ENCODE measurements around the gene USP53.
"Not testable (repeated sequence)": the region's sequence is repeated elsewhere in the genome, so short reads cannot be mapped to it uniquely, and the experiment has no call there.

Gene USP53

GRCh38 chr4:119229908-119230687, 17.6 kb downstream of the USP53 start:
- no peak for DNase-seq

DNA sequence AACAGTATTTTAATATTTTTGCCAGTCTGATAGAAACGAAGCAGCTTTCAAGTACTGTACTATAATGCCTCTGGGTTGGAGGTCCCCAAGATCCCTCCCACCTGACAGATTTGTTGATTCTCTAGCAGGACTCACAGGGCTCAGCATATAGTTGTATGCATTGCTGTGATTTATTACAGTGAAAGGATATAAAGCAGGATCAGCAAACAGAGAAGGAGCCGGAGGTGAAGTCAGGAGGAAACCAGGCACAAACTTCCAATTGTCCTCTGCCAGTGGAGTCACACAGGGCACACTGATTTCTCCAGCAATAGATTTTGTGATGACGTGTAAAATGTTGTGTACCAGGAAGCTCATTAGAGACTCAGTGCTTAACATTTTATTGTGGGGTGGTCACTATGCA, 19.0 kb downstream of the USP53 start:
- DNase-seq: no peak

GRCh38 chr4:119232286-119232685, 19.8 kb downstream of the USP53 start:
- DNase-seq: no peak

GRCh38 chr4:119233191-119233590, 20.7 kb downstream of the USP53 start:
- no peak for DNase-seq

- DNase-seq: no peak
Measured at GRCh38 chr4:119233750-119234149, 21.2 kb downstream of the USP53 start.

- DNase-seq: no peak
Measured at GRCh38 chr4:119237201-119237600, 24.7 kb downstream of the USP53 start.

DNA sequence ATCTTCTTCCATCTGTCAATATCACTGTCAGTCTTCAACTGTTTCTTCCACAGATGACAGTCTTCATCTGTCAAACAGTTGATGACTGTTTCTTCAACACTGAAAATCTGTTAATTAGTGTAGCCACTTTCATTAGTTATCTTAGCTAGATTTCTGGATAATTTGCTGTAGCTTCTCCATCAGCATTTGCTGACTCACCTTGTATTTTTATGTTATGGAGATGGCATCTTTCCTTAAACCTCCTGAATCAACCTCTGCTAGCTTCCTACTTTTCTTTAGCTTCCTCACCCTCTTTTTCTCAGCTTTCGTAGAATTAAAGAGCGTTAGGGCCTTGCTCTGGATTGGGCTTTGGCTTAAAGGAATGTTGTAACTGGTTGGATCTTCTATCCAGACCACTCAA, 25.1 kb downstream of the USP53 start:
- DNase-seq: no peak

GRCh38 chr4:119238068-119238722, 25.7 kb downstream of the USP53 start:
- no peak for DNase-seq

- no peak for DNase-seq
Measured at GRCh38 chr4:119240128-119240527, 27.6 kb downstream of the USP53 start.

GRCh38 chr4:119240568-119240967, 28.1 kb downstream of the USP53 start:
- DNase-seq: no peak

DNA sequence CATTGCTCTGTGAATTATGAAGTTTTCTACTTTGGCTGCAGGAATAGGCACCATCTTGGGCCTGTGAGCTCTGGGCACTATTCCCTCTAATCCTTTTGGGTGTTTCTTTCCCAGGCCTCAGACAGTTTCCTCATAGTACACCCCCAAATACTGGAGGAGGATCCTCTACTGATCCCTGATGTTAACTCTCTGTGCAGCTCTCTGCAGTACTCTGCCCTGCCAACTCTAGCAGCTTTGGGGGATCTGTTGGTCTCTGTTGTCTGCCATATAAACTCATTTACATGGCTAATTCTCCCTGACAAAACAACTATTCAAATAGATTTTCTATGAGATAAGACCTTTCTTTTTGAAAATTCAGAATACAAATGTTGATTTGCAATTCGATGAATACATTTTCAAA, 29.9 kb downstream of the USP53 start:
- no peak for DNase-seq

DNA sequence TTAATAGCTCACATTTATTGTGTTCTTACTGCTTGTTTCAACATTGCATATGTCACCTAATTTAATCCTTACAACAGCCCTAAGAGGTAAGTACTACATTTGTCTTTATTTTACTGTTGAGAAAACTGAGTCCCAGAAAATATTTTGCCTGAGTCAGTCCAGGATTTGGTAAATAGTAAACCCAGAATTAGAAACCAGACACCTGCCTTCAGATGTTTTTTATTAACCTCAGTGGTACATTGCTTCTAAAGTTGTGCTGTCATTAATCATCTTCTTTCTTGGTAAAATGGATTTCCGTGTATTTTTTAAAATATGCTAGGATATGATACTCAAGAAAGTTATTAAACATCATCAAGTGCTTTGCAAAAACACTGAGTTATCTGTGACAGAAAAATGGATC, 31.4 kb downstream of the USP53 start:
- no peak for DNase-seq

DNA sequence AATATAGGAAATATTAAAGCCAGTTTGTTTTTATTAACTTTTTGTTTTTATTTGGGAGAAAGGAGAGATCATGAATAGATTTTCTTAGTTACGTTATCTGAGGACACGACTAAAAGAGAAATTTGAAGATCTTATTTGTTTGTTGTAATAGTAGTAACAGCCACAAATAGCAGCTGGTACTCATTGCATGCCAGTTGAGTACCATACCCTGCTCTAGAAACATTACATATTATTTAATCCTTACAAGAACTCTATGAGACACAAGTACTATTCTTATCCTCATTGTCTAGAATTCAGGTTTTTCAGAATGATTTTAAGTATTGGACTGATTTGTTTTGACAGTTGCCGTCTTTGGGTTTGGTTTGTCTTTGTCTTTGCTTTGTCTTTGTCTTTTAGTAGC, 31.8 kb downstream of the USP53 start:
- no peak for DNase-seq

- DNase-seq: no peak
Measured at GRCh38 chr4:119244832-119245231, 32.3 kb downstream of the USP53 start.

DNA sequence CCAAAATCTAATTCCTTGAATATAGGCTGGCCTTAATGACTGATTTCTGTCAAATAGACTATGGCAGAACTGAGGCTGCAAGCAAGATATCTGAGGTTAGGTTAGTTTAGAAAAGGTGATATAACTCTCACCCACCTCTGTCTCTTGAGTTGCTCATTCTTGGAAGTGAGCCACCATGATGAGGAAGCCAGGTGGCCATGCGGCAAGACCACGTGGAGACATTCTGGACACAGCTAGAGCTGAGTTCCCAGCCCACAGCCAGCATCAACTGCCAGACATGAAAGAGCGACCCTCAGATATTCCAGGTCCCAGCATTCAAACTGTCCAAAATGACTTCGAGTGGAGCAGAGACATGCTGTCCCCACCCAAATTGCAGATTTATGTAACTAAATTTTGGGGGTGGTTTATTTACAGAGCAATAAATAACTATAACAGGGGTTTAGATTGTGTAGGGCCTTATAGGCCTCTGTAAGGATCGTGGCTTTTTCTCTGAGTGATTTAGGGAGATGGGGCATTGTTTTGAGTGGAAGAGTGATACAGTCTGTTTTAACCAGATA, 33.7 kb downstream of the USP53 start:
- DNase-seq: no peak

DNA sequence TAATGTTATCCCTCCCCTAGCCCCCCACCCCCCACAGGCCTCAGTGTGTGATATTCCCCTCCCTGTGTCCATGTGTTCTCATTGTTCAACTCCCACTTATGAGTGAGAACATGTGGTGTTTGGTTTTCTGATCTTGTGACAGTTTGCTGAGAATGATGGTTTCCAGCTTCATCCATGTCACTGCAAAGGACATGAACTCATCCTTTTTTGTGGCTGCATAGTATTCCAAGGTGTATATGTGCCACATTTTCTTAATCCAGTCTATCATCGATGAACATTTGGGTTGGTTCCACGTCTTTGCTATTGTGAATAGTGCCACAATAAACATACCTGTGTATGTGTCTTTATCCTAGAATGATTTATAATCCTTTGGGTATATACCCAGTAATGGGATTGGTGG, 38.5 kb downstream of the USP53 start:
- DNase-seq: not testable (repeated sequence)

GRCh38 chr4:119255223-119255622, 42.7 kb downstream of the USP53 start:
- not testable (repeated sequence) for DNase-seq

DNA sequence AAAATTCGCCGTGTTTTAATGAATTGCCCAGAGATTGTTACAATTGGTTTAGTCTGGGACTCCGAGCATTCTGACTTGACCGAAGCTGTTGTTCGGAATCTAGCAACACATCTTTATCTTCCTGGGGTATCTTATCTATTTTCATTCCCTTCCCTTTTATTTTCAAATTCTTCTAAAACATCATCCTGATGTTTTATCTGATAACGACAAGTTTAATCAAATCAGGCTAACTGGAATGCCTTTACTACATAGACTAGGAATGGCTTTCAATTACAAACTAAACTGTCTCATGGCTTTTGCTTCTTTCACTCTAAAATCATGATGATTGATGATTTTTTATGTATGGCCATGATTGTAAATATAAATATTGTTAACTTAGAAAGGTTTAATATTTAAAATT, 48.0 kb downstream of the USP53 start:
- no peak for DNase-seq

- DNase-seq: no peak
Measured at GRCh38 chr4:119261986-119262385, 49.5 kb downstream of the USP53 start.

GRCh38 chr4:119264743-119265142, 52.2 kb downstream of the USP53 start:
- no peak for DNase-seq

- DNase-seq: no peak
Measured at GRCh38 chr4:119266153-119266552, 53.6 kb downstream of the USP53 start.

- DNase-seq: no peak
Measured at GRCh38 chr4:119268466-119268865, 56.0 kb downstream of the USP53 start.

DNA sequence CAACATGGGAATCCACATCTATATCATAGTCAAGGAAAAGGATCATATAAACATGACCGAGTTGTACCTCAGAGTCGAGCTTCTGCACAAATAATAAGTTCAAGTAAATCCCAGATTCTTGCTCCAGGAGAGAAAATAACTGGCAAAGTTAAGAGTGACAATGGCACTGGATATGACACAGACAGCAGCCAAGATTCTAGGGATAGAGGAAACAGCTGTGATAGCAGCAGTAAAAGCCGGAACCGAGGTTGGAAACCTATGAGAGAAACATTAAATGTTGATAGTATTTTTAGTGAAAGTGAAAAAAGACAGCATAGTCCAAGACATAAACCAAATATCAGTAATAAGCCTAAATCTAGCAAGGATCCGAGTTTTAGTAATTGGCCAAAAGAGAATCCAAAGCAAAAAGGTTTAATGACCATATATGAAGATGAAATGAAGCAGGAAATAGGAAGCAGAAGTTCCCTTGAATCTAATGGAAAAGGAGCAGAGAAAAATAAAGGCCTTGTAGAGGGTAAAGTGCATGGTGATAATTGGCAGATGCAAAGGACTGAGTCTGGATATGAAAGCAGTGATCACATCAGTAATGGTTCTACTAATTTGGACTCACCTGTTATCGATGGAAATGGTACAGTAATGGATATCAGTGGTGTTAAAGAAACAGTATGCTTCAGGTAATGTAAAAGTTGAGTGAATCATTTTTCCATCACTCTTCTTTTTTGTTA, 59.0 kb downstream of the USP53 start:
- DNase-seq: no peak

DNA sequence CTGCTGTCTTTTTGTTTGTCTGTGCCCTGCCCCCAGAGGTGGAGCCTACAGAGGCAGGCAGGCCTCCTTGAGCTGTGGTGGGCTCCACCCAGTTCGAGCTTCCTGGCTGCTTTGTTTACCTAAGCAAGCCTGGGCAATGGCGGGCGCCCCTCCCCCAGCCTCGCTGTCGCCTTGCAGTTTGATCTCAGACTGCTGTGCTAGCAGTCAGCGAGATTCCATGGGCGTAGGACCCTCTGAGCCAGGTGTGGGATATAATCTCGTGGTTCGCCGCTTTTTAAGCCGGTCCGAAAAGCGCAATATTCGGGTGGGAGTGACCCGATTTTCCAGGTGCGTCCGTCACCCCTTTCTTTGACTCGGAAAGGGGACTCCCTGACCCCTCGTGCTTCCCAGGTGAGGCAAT, 67.0 kb downstream of the USP53 start:
- not testable (repeated sequence) for DNase-seq
